Measurements from ENCODE around the gene FBXO47. TPM values are rescaled to one million over a fixed set of nuclear protein-coding genes. Genes with fewer than 3 reads are reported as not detected.

The FBXO47 gene
- total and polyA plus RNA-seq, 2 donors from 2014 or later = not detected

DNA sequence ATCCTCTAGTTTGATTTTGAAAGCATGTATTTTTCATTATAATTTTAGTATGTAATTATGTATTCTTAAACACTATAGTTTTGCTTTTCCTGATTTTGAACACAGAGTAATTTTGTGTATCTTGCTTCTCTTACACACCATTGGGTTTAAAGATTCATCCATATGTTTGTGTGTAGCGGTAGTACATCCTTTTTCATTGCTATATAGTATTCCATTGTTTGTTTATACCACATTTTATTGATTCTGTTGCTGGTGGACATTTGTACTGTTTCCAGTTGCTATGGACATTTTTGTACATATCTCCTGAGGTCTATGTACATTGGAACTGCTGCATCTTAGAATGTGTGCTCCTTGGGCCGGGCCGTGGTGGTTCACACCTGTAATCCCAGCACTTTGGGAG is 62.3 kb downstream of the FBXO47 start:
- H3K4me1 ChIP-seq (ENCODE audit: control insufficient read depth in 2 of 3, insufficient read depth in 2 of 3, low read depth in 1 of 3, low read length in 3 of 3) = peaks cover 0 to 23% (median 20%) of the 10 kb centered on the region in 3 donors
- peaks cover 3 to 14% (median 4%) of the 10 kb centered on the region in 3 donors for H3K36me3 ChIP-seq (ENCODE audit: control insufficient read depth in 2 of 3, insufficient read depth in 3 of 3, low read length in 3 of 3)

DNA sequence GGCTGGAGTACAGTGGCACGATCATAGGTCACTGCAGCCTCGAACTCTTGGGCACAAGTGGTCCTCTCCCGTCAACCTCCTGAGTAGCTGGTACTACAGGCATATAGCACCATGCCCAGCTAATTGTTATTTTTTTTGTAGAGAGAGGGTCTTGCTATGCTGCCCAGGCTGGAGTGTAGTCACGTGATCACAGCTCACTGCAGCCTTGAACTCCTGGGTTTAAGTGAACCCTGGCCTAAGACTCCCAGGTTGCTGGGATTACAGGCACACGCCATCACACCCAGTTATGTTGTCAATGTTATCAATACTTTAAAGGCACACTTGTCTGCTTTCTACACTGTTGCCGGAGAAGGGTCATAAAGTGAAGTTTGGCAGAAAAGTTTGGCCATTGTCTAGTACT is 63.8 kb downstream of the FBXO47 start:
- Histone ChIP-seq H3K27ac (ENCODE audit: low read depth in 2 of 2, low read length in 2 of 2) (no peak overlapping the region), H3K9me3 (ENCODE audit: control insufficient read depth in 2 of 3, insufficient read depth in 1 of 3, low read length in 3 of 3) (no peaks in the 10 kb centered on the region), H3K4me3 (ENCODE audit: low read length in 3 of 3) (no peak overlapping the region), H3K9ac (ENCODE audit: low read length in 3 of 3) (no peak overlapping the region), H3K27me3 (ENCODE audit: control insufficient read depth, insufficient read depth, low read length) (no peaks in the 10 kb centered on the region), H3K4me1 (ENCODE audit: control insufficient read depth in 2 of 3, insufficient read depth in 2 of 3, low read depth in 1 of 3, low read length in 3 of 3) (peaks cover 0 to 27% (median 26%) of the 10 kb centered on the region in 3 donors), H3K36me3 (ENCODE audit: control insufficient read depth in 2 of 3, insufficient read depth in 3 of 3, low read length in 3 of 3) (peaks cover 3 to 14% (median 4%) of the 10 kb centered on the region in 3 donors)
- no peak for DNase-seq
- no peak for FAIRE-seq
- TF ChIP-seq, protein P1, sequence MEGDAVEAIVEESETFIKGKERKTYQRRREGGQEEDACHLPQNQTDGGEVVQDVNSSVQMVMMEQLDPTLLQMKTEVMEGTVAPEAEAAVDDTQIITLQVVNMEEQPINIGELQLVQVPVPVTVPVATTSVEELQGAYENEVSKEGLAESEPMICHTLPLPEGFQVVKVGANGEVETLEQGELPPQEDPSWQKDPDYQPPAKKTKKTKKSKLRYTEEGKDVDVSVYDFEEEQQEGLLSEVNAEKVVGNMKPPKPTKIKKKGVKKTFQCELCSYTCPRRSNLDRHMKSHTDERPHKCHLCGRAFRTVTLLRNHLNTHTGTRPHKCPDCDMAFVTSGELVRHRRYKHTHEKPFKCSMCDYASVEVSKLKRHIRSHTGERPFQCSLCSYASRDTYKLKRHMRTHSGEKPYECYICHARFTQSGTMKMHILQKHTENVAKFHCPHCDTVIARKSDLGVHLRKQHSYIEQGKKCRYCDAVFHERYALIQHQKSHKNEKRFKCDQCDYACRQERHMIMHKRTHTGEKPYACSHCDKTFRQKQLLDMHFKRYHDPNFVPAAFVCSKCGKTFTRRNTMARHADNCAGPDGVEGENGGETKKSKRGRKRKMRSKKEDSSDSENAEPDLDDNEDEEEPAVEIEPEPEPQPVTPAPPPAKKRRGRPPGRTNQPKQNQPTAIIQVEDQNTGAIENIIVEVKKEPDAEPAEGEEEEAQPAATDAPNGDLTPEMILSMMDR (IDR thresholded peaks at IDR 0.05; ENCODE audit: borderline replicate concordance, extremely low read depth, insufficient read depth) = no peak
- intact Hi-C loops (cut with DNase I) = no loop called here

More for the DNA sequence above, 62.3 kb downstream of the FBXO47 start:
- no peaks in the 10 kb centered on the region for H3K9me3 ChIP-seq (ENCODE audit: control insufficient read depth in 2 of 3, insufficient read depth in 1 of 3, low read length in 3 of 3)
- H3K4me3 ChIP-seq (ENCODE audit: low read length in 3 of 3) = no peak overlapping the region
- no peak overlapping the region for H3K27ac ChIP-seq (ENCODE audit: low read depth in 2 of 2, low read length in 2 of 2)
- DNase-seq (no peak), FAIRE-seq (no peak)
- H3K9ac ChIP-seq (ENCODE audit: low read length in 3 of 3) = no peak overlapping the region
- intact Hi-C loops (cut with DNase I) = no loop called here
- H3K27me3 ChIP-seq (ENCODE audit: control insufficient read depth, insufficient read depth, low read length) = no peaks in the 10 kb centered on the region
- TF ChIP-seq, protein P1 (IDR thresholded peaks at IDR 0.05; ENCODE audit: borderline replicate concordance, extremely low read depth, insufficient read depth) = no peak

DNA sequence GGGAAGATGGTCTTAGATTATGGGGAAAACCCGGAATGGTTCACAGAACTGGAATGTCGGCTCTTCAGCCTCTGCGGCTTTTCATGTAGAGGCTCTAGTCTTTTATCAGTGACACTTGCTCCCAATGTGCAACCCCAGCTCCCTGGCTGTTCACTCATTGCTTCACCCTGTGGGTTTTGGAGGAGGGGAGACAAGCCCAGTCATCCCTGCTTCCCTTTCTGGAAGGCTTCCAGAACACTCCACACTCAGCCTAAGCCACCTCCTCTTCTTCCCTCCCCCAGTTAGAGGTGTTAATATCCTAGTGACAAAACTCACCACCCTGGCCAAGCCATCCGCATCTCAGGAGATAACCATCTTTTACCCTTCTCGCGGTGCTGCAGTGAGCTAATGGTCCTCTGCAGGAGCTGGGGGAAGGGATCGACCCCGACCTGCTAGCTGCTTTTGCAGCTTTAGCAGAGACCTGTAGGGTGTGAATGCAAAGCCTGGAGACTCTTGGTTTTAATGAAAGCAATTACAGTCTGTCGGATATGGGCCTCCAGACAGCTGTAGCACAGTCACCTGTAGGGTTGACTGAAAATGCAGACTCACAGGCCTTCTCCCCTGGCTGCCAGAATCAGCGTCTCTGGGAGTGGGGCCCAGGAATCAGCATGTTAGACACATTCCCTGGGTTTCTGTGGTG is 66.1 kb downstream of the FBXO47 start:
- H3K9ac ChIP-seq (ENCODE audit: low read length in 3 of 3) = no peak overlapping the region
- no peak overlapping the region for H3K4me3 ChIP-seq (ENCODE audit: low read length in 3 of 3)
- H3K9me3 ChIP-seq (ENCODE audit: control insufficient read depth in 2 of 3, insufficient read depth in 1 of 3, low read length in 3 of 3) = no peaks in the 10 kb centered on the region
- no peaks in the 10 kb centered on the region for H3K27me3 ChIP-seq (ENCODE audit: control insufficient read depth, insufficient read depth, low read length)
- intact Hi-C loops (cut with DNase I) = no loop called here
- no peak for FAIRE-seq
- peaks cover 0 to 42% (median 36%) of the 10 kb centered on the region in 3 donors for H3K4me1 ChIP-seq (ENCODE audit: control insufficient read depth in 2 of 3, insufficient read depth in 2 of 3, low read depth in 1 of 3, low read length in 3 of 3)
- peak in 2 of 5 donors; percentile 46 to 50 for DNase-seq
- peak overlapping the region in 1 of 2 donors; percentile 1 for H3K27ac ChIP-seq (ENCODE audit: low read depth in 2 of 2, low read length in 2 of 2)
- H3K36me3 ChIP-seq (ENCODE audit: control insufficient read depth in 2 of 3, insufficient read depth in 3 of 3, low read length in 3 of 3) = peaks cover 3 to 14% (median 4%) of the 10 kb centered on the region in 3 donors
- TF ChIP-seq, protein P1 (IDR thresholded peaks at IDR 0.05; ENCODE audit: borderline replicate concordance, extremely low read depth, insufficient read depth) = no peak
